Activated effector memory CD4-positive, alpha-beta T cell treated with Interleukin-2 at 50 U/mL for 16 hours (primary cell): ENCODE measurements around the gene STKLD1.

Source experiments
- DNase-seq: peaks from one replicate; pipeline ENCODE4 v3.0.0-alpha.2; 2020

STKLD1 gene

GRCh38 chr9:133420392-133420827 is 44.2 kb downstream of the STKLD1 start:
- no peak for DNase-seq

GRCh38 chr9:133421615-133422542 is 45.7 kb downstream of the STKLD1 start, which contains the start of gene ADAMTS13:
TSS of gene ADAMTS13 (plus strand) at chr9:133422367. CDS start at chr9:133422444, 77 bp downstream.
- DNase-seq, result no peak

- DNase-seq, result no peak
Observed at GRCh38 chr9:133423216-133423615, 47.0 kb downstream of the STKLD1 start.

GRCh38 chr9:133424187-133424586 is 48.0 kb downstream of the STKLD1 start:
- no peak for DNase-seq

GRCh38 chr9:133425049-133425632 is 49.0 kb downstream of the STKLD1 start:
- DNase-seq, result no peak

GRCh38 chr9:133426011-133426410 is 49.8 kb downstream of the STKLD1 start:
- no peak for DNase-seq

GRCh38 chr9:133427658-133428348 is 51.6 kb downstream of the STKLD1 start:
- DNase-seq, result no peak

GRCh38 chr9:133428617-133429101 is 52.5 kb downstream of the STKLD1 start:
- no peak for DNase-seq

GRCh38 chr9:133429214-133429613 is 53.0 kb downstream of the STKLD1 start:
- no peak for DNase-seq

- DNase-seq, result no peak
Observed at GRCh38 chr9:133429641-133430161, 53.5 kb downstream of the STKLD1 start.

- DNase-seq, result no peak
Observed at GRCh38 chr9:133430244-133430643, 54.1 kb downstream of the STKLD1 start.

GRCh38 chr9:133433351-133433843 is 57.2 kb downstream of the STKLD1 start:
- no peak for DNase-seq

- DNase-seq, result no peak
Observed at GRCh38 chr9:133436681-133437080, 60.5 kb downstream of the STKLD1 start.

- DNase-seq, result no peak
Observed at GRCh38 chr9:133437753-133438531, 61.8 kb downstream of the STKLD1 start.

- no peak for DNase-seq
Observed at GRCh38 chr9:133439337-133439736, 63.2 kb downstream of the STKLD1 start.

GRCh38 chr9:133440874-133441273 is 64.7 kb downstream of the STKLD1 start:
- no peak for DNase-seq

GRCh38 chr9:133441571-133441970 is 65.4 kb downstream of the STKLD1 start:
- no peak for DNase-seq

- no peak for DNase-seq
Observed at GRCh38 chr9:133443248-133443647, 67.1 kb downstream of the STKLD1 start.

- no peak for DNase-seq
Observed at GRCh38 chr9:133443982-133444381, 67.8 kb downstream of the STKLD1 start.

GRCh38 chr9:133445293-133445969 is 69.3 kb downstream of the STKLD1 start:
- DNase-seq, result no peak

GRCh38 chr9:133448487-133448972 is 72.4 kb downstream of the STKLD1 start:
- no peak for DNase-seq
